H4 (cell line): Measurements from ENCODE around the gene FLYWCH1. TPM values are rescaled to one million over a fixed set of nuclear protein-coding genes. Genes with fewer than 3 reads are reported as not detected.
"Not testable (repeated sequence)": the region's sequence is repeated elsewhere in the genome, so short reads cannot be mapped to it uniquely, and the experiment has no call there.

Source experiments
- DNase-seq: peaks from one replicate; pipeline ENCODE4 v3.0.0-alpha.2; 2015; ENCODE audit warnings: low spot score
- total RNA-seq: library from RNA; depleted of rRNA; stranded (reverse); fragments of >200 nt; shearing (Covaris generic); gene quantifications from 2 replicates; pipeline ENCODE4 v1.2.3, GENCODE V29; 2014

The FLYWCH1 gene
- total RNA-seq, 1 experiment from 2014 or later: 9.1 TPM

DNA sequence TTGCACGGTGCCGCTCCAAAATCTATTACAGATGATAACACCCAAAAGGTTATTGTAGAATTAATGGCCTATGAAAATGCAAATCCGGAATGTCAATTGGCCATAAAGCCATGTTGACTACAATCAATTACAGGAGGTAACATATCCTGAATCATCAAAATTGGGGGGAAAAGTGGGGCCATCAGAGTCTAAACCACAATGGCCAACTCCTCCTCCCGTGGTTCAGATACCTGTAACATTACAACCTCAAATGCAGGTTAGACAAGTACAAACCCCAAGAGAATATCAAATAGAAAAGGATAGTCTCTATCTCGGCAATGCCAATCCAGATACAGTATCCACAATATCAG is 14.9 kb downstream of the FLYWCH1 start:
- DNase-seq: no peak

DNA sequence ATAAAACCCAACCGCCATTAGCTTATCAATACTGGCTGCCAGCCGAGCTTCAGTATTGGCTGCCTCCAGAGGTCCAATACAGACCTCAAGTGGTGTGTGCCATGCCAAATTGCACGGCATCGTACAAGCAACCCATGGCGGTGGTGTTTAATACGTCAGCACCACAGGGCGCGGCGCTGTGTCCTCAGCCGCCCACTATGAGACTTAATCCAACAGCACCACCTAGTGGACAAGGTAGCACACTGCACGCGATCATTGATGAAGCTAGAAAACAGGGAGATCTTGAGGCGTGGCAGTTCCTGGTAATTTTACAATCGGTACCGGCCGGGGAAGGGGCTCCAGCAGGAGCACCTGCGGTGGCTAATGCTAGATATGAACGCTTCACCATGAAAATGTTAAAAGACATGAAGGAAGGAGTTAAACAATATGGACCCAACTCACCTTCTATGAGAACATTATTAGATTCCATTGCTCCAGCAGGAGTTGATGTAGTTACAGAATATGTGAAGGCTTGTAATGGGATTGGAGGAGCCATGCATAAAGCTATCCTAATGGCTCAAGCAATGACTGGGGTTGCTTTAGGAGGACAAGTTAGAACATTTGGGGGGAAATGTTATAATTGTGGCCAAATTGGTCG is 15.4 kb downstream of the FLYWCH1 start:
- DNase-seq: peak; percentile 83

DNA sequence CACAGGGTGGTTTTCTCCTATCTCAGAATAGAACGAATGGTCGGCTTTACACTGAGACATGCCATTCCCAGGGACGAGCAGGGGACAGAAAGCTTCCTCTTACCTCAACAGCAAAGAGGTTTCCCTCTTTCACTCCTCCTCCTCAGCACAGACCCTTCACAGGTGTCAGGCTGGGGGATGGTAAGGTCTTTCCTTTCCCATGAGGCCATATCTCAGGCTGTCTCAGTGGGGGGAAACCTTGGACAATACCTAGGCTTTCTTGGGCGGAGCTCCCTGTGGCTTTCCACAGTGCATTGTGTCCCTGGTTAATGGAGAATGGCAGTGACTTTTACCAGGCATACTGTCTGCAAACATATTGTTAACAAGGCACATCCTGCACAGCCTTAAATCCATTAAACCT is 16.4 kb downstream of the FLYWCH1 start:
- DNase-seq: not testable (repeated sequence)

GRCh38 chr16:2928796-2929195 is 17.1 kb downstream of the FLYWCH1 start:
- DNase-seq: no peak

- DNase-seq: no peak
Measured at GRCh38 chr16:2929693-2930092, 18.0 kb downstream of the FLYWCH1 start.

GRCh38 chr16:2930236-2930635 is 18.5 kb downstream of the FLYWCH1 start:
- no peak for DNase-seq

GRCh38 chr16:2931231-2931914 is 19.6 kb downstream of the FLYWCH1 start:
- not testable (repeated sequence) for DNase-seq

DNA sequence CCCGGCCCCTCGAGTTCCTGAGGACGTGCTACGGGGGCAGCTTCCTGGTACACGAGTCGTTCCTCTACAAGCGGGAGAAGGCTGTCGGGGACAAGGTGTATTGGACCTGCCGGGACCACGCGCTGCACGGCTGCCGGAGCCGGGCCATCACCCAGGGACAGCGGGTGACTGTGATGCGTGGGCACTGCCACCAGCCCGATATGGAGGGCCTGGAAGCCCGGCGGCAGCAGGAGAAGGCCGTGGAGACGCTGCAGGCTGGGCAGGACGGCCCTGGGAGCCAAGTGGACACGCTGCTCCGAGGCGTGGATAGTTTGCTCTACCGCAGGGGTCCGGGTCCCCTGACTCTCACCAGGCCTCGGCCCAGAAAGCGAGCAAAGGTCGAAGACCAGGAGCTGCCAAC is 21.4 kb downstream of the FLYWCH1 start:
- DNase-seq: no peak

- no peak for DNase-seq
Measured at GRCh38 chr16:2933701-2934100, 22.0 kb downstream of the FLYWCH1 start.

DNA sequence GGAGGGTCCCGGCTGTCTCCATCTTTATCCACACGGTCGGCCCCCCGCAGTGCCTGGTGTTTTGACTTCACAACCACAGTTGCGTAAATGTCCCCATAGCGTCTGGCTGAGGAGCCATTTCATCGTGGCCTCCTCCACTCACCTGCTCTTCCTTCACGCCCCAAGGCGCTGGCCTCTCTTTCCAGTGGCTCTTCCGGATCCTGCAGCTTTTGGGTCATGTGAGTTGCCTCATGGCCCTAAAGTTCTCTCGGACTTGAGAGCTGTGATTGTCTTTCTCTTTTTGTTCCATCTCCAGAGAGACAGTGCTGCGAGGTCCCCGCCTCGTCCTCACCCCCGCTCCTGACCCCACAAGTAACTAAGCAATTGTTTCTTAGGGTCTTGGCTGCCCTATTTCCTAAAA is 22.7 kb downstream of the FLYWCH1 start:
- no peak for DNase-seq

GRCh38 chr16:2936436-2937011 is 24.8 kb downstream of the FLYWCH1 start:
- no peak for DNase-seq

GRCh38 chr16:2937170-2937569 is 25.4 kb downstream of the FLYWCH1 start:
- DNase-seq: no peak

DNA sequence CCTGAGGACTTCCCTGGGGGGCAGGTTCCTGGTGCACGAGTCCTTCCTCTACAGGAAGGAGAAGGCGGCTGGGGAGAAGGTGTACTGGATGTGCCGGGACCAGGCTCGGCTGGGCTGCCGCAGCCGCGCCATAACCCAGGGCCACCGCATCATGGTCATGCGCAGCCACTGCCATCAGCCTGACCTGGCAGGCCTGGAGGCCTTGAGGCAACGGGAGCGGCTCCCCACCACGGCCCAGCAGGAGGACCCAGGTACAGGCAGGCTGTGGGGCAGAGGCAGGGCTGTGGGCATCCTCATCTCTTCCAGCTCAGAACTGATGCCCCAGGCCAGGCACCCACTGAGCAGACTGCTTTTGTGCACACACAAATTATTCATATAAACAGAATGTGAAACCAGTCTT is 26.5 kb downstream of the FLYWCH1 start:
- no peak for DNase-seq

DNA sequence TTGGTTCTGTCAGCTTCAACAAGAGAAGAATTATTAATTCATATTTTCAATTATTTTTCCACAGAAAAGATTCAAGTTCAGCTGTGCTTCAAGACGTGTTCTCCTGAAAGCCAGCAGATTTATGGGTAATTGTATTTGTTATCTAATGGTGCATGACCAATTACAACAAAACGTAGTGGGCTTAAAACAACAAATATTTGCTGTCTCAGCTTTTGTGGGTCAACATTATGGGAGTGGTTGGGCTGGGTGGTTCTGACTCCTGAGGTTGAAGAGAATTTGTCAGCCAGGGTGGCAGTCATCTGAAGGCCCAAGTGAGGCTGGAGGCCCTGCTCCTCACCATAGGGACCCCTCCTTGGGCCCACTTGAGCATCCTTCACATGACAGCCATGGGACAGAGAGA is 28.2 kb downstream of the FLYWCH1 start:
- no peak for DNase-seq

DNA sequence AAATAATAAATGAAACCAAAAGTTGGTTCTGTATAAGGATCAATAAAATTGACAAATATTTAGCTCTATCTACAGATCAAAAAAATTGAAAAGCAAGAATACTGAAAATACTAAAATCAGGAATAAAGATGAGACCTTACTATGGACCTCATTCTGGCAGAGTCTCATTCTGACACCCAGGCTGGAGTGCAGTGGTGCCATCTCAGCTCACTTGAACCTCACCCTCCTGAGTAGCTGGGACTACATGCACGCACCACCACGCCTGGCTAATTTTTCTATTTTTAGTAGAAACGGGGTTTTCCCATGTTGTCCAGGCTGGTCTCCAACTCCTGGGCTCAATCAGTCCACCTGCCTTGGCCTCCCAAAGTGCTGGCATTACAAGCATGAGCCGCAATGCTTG is 30.3 kb downstream of the FLYWCH1 start:
- no peak for DNase-seq

DNA sequence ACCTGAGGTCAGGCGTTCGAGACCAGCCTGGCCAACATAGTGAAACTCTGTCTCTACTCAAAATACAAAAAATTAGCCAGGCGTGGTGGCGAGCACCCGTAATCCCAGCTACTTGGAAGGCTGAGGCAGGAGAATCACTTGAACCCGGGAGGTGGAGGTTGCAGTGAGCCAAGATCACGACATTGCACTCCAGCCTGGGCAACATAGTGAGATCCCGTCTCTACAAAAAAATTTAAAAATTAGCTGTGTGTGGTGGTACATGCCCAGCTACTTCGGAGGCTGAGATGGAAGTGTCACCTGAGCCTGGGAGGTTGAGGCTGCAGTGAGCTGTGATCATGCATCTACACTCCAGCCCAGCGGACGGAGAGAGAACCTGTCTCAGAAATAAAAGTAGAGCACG is 32.0 kb downstream of the FLYWCH1 start:
- DNase-seq: not testable (repeated sequence)

GRCh38 chr16:2946649-2947048 is 34.9 kb downstream of the FLYWCH1 start:
- DNase-seq: no peak

DNA sequence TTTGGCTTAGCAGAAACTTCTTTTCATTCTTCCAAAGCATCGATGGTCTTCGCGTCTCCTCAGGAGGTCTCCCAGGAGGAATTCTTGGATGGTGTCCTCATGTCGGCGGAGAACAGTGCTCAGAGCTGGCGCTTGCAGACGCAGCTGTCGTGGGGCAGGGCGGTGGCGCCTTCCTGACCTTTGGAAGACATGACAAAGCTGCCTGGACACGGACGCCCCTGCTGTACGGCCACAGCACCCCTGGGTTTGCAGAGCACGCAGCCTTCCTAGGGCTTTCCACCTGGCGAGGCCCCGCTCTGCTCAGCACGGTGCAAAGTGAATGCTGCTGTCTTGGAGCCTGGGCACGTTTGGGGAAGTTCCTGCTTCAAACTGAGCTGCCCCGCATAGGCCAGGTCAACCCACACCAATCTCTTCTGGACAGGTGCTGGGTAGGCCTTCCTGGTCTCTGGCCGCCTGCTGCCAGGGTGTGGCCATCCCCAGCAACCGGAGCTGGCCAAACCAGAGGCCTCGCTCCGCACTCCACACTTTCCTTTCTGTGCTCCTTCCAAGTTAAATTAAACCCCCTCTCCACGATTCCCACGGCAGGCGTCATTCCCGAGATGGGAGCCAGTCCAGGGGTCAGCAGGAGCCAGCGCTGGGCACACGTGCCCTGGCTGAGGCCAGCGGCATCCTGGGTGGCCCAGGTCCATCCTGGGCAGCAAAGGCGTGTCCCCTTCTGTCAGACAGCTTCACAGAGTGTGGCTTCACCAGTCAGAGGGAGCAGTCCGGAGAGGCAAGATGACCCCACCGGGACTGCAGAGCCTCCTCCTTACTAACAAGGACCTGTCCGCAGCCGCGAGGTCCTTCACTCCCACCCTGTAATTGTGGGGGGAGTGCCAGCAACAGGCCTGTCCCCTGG is 37.3 kb downstream of the FLYWCH1 start:
- no peak for DNase-seq

DNA sequence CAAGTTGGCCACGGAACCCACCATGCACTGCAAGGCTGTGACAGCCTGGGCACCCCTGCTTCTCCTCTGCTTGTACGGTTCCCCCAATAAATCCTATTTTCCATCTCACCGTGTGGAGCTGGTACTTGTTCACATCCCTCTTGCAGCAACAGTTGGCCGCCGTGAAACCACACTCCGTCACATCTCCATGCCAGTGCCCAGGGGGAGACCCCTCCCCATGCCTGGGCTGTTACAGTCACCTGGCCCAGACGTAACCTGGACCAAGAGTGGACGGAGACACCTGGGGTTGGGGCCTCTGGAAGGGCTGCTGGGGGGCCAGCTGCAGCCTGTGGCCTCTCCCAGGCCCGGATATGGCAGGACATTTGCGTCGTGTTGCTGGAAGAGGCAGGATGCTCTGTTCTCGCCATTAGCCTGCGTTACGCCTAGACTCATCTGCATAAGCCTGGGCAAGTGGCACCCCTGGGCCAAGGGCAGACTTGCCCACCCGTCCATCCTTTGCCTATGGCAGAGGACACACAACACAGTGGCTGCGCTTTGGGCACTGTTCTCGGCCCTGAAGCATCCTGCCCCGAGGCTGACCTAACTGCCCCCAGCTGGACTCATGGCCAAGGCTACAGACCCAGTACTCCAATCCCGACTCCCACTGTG is 38.1 kb downstream of the FLYWCH1 start:
- no peak for DNase-seq

DNA sequence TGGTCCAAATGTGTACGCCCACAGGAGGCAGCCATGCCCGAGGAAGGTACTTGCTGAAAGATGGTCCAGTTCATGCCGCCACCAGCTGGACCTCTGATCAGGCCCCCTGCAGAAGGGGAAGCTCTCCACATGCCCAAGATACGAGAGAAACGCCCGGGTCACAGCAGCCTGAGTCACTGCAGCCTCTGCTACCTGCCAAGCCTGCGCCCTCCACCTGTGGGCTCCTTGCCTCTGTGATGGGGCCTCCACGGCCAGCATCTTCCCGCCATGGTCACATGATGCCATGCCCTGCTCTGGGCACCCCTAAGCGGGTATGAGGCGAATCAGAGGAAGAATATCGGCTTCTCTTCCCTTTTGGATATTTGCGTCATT is 38.6 kb downstream of the FLYWCH1 start:
- DNase-seq: no peak

DNA sequence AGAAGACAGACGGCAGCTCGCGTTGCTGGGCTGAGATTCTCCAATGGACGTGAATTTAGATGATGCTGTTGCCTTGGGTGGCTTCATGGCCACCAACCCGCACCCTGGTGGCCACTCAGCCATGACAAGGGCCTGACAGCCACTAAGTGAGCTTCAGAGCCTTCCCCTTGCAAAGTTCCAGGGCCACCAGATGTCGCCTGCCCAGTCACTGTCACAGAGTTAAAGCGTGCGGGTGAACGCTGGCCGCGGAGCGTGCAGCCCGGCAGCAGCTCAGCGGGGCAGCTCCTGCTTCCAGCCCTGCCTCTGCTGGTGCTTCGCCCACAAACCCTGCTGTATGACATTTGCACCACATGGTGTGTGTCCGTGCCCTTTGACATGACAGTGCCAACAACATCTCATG is 39.0 kb downstream of the FLYWCH1 start:
- DNase-seq: no peak

GRCh38 chr16:2952679-2953078 is 40.9 kb downstream of the FLYWCH1 start:
- no peak for DNase-seq
